ENCODE data around the gene PSMD12.
"Not testable (repeated sequence)": the region's sequence is repeated elsewhere in the genome, so short reads cannot be mapped to it uniquely, and the experiment has no call there.

The PSMD12 gene

DNA sequence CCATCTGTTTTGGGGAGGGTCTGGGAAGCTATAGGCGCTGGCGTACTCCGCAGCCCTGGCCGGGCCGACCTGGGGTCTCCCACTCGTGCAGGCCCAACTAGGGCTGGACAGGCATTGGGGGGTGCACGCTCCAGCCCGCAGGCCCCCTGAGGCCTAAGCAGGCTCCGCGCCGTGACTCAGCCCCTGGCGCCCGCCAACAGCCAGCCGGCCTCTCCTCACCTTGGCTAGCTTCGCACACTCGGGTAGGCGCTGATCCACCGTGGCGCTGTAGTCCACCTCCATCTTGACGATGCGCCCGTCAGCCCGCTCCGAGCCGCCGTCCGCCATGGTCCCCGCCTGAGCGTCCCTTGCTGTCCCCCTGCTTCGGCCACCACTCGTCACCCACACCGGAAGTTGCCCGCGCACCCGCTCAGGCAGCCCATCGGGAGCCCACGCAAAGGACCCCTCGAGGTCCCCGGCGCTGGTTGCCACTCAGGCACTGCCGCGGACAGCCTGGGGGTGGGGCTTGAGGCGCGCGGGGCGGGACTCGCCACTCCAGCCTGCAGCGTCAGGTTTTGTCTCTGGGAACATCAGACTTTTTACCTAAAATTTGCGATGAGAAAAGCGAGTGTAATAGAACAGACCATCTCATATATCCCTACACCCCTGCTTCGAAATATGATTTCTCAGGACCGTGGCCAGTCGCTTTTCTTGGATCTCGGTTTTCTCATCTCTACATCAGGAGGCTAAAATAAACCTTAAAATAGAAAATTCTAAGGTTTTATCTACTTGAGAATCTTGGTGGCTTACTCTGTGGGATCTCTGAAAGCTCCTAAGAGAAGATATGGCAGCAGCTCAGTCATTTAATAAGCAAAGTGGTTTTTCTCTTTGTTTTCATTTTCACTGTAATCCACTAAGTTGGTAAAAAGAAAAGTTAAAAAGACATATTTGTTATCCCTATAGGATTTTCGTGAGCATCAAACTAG, at the start of gene PSMD12:
Gene PSMD12 (minus strand): TSS at position 385 of the 965 bp plus-strand sequence. CDS start 58 bp downstream, at position 327.
- DNase-seq, result peak; percentile 81

DNA sequence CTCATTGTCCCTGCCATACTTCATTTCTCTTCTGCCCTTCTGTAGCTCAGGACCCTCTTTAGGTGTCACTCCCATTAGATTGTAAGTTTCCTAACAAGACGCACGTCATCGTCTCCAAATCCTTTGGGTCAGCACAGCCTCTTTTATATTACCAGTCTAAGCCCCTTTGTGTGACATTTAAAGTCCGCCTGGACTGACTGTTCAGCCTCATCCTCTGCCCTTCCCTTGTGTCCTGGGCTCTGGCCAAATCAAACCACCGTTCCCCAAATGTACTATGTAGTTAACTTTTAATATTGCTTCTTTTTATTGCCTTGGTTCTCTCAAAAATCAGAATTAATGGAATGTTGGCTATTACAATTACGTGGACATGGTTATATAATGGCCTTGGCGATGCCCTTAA, 48.9 kb upstream of the PSMD12 start:
- DNase-seq, result no peak

DNA sequence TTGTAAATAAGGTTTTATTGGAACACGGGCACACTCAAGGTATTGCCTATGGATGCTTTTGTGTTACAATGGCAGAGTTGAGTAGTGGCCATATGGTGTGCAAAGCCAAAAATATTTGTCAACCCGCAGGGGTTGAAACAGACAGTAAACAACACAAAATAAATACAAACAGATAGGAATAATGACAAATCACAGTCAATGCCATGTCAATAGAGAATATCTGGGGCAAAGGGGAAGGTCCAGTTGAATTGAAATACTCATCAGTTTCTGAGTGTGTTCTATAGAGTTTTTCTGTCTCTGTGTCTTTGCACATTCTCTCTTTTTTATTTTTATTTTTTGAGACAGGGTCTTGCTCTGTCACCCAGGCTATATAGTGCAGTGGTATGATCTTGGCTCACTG, 48.2 kb upstream of the PSMD12 start:
- DNase-seq, result no peak

DNA sequence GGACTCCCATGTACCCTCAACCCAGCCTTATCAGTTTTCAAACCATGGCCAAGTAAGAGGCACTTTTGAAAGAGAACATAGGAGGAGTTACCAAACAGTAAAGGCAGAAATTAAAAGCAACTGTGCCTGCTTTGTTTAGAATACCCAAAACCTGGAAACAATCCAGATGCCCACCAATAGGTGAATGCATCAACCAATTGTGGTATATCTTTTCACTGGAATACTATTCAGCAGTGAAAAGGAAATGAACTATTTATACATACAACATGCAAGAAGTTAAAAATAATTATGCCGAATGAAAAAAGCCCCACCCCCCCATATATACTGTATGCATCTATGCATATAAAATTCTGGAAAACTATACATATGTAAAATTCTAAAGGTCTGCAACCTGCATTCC, 47.8 kb upstream of the PSMD12 start:
- no peak for DNase-seq

DNA sequence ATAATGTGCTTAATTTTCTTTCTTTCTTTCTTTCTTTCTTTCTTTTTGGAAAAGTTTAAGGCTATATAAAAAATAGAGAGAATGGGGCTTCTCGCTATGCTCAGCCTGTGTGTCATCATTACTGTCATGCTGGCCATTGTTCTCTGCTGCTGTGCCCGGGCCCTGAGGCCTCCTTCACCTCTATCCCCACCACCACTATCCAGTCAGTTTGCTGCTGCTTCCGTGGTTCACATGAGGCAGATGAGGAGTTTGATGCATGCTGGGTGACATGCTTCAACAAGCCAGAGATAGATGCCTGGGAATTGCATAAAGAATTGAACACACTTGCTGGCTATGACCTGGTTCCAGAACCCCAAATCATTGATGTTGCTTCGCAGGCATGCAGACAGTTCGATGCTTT, 47.0 kb upstream of the PSMD12 start:
- no peak for DNase-seq

DNA sequence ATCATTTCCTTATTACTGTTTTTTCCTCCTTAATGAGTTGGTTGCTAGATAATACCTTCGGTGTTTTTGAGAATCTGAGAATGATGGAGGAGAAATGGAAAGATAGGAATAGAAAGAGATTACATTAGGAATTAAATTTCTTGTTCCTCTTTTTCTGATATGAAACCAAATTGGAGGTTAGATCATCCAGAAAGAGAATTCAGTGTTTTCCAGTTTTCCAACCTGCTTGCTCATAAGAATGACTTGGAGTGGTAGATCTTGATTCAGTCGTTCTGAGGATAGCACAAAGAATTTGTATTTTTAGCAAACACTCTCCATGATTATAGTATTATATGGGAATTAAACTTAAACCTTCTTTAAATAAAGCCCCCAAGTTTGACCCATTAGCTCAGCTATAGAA, 46.6 kb upstream of the PSMD12 start:
- DNase-seq, result no peak

DNA sequence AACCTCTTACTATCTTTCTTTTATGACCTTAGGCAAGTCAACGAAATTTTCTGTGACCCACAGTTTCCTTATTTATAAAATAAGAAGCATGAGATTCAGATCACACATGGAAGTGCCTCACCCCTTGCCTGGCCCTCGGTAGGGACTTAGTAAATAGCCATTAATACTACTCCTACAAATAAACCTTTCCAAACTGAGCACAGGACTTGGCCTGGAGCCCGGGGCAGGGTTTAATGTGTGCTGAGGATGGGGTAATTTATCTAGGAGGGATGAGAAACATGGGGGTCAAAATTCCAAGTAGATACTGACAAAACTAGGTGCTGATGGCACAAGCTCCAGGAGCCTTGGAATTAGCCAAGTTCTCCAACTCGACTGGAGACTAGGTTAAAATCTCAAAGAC, 45.7 kb upstream of the PSMD12 start:
- no peak for DNase-seq

DNA sequence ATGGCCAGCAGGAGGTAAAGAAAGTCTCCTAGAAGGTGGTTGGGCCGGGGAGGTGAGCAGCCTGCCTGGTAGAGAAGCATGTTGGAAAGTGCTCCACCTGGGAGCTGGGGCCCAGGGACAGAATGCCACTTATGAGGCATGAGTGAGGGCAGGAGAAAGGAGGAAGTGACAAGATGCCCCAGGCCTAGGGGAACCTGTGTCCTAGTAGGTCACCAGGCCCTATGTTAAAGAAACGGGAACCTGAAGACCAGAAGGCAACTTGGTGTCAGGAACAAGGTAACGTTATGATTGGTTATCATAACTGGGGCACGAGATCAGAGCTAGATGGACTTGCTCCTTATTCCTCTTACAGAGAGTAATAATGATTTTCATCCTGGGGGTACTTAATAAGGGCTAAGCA, 45.0 kb upstream of the PSMD12 start:
- no peak for DNase-seq

DNA sequence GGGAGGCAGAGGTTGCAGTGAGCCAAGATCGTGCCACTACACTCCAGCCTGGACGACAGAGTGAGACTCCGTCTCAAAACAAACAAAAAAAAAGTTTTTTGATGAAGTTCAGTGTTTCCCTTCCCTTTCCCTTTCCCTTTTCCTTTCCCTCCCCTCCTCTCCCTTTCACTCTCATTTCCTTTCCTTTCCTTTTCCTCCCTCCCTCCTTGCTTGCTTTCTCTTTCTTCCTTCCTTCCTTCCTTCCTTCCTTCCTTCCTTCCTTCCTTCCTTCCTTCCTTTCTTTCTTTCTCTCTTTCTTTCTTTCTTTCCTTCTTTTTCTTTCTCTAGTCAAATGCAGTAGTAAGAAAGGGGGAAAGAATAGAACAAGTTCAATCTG, 42.1 kb upstream of the PSMD12 start:
- not testable (repeated sequence) for DNase-seq

DNA sequence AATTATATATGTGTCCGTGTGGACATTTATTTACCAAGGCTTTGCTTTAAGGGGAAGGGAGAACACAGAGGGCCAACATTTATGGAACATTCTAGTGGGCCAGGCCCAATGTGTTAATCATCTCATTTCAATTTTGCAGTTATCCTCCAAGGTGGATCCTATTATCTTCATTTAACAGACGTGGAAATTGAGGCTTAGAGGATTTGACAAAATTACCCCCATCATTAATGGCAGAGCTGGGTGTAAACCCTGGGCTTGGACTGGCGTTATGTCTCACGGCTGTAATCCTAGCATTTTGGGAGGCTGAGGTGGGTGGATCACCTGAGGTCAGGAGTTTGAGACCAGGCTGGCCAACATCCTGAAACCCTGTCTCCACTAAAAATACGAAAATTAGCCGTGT, 37.1 kb upstream of the PSMD12 start:
- no peak for DNase-seq

DNA sequence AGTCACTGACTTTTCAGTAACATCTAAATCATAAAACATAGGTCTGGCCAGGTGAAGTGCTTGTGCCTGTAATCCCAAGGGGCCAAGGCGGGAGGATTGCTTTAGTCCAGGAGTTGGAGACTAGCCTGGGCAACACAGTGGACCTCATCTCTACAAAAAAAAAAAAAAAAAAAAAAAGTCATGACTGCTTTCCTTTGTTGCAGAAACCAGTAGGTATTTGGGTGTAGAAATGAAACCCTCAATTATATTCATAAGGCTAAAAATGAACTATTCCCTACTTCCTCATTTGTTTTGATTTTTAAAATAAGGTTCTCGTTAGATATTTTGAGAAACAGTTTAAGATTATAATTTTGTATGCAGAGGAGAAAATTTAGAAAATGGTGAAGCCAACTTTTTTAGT, 36.7 kb upstream of the PSMD12 start:
- DNase-seq, result no peak

DNA sequence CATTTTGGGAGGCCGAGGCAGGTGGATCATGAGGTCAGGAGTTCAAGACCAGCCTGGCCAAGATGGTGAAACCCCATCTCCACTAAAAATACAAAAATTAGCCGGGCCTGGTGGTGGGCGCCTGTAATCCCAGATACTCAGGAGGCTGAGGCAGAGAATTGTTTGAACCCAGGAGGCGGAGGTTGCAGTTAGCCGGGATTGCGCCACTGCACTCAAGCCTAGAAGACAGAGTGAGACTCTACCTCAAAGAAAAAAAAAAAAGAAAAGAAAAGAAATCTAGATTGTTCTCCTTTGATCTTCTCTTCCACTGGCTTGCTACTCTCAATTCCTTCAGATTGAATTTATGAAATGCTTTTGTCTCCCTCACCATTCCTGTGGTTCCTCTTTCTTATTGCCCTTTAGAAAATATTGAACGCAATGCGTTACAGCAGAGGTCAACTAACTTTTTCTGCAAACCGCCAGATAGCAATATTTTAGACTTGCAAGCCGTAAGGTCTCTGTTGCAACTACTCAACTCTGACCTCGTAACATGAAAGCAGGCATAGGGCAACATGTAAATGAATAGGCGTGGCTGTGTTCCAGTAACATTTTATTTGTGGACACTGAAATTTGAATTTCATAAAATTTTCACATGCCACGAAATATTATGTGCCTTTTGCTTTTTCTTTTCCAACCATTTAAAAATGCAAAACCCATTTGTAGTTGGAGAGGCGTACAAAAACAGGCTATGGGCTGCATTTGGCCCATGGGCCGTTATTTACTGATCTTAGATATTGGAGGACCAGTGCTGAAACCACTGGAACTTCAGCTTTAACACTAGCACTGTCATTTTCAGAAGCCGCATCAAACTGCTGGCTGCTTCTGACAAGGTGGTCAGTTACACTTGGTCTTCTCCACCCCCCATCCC, 35.5 kb upstream of the PSMD12 start:
- no peak for DNase-seq

DNA sequence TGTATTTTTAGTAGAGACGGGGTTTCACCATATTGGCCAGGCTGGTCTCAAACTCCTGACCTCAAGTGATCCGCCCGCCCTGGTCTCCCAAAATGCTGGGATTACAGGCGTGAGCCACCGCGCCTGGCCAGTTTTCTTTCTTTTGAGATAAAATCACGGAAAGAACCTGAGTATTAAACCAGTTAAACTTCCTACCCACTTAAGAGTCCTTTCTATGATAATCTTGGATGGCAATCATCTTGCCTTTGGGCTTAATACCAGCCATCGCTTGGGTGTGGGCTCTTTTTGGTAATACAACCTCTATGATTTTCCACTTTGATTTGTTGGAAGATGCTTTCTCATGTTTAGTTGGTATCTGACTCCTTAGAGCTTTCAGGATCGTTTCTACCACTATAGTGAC, 34.7 kb upstream of the PSMD12 start:
- no peak for DNase-seq

DNA sequence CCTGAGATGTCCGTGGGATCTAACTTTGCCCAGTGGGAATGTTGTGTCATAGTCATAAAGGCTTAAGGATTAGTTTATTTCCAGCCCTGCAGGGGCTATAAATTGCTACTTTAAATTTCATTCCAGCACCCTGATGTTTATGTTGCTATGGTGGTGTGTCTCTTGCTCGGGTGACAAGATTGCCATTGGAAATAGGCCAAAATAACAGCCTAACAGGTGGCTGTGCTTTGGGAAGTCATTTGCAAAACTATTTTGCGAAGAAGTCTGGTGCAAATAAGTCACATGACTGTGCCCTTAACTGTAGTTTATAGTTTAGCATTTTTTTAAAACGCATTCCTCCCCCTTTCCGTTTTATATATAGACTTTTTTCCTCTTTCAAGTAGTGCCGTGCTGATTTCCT, 33.8 kb upstream of the PSMD12 start:
- DNase-seq, result no peak

DNA sequence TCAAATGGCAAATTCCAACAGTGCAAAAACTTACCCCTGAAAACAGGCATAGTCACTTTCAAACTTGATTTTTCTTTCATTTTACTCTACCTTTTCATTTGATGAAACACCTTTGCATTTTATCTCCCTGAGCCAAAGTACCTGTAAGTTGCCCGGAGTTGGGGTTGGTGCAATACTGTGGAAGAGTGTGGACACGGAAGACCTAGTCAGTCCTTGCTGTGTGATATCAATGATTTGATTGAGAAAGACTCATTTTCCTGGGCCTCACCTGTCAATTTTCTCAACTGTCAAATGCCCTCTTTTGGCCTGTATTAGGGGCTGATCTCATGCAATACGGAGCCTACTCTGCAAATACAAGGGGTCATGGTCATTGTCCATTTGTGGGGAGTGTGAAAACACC, 33.3 kb upstream of the PSMD12 start:
- DNase-seq, result no peak

DNA sequence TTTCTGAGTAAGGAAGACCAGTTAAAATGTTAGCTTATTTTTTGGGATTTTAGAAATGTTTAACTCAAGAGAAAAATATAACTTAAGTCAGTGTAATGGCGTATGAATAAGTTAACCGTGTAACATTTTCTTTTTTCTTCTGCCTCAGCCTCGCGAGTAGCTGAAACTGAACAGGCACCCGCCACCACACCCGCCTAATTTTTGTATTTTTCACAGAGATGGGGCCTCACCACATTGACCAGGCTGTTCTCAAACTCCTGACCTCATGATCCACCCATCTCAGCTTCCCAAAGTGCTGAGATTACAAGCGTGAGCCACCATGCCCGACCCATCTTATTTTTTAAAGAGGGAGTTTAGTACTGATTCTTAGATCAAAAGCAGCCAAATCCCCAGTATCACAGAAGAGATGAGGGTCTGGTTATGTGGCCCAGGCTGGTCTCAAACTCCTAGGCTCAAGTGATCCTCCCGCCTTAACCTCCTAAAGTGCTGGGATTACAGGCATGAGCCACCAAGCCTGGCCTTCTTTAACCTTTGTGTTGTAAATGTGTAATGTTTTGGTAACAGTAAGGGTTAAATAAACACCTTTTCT, 27.5 kb upstream of the PSMD12 start:
- DNase-seq, result no peak

DNA sequence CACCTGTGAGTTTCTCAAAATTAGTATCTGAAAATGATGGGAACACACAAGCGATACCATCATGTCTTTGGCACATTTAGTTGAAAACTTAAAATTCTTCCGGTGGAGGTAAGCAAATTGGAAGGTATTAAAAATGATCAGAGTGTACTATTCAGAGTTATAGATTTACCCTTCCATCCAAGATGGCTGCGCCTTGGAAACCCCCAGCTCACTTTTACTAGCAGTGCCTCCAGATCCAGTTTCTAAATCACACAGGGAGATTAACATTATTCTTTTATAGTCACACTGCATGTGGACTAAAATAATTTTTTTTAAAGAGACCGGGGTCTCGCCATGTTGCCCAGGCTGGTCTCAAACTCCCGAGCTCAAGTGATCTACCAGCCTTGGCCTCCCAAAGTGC, 25.7 kb upstream of the PSMD12 start:
- no peak for DNase-seq

DNA sequence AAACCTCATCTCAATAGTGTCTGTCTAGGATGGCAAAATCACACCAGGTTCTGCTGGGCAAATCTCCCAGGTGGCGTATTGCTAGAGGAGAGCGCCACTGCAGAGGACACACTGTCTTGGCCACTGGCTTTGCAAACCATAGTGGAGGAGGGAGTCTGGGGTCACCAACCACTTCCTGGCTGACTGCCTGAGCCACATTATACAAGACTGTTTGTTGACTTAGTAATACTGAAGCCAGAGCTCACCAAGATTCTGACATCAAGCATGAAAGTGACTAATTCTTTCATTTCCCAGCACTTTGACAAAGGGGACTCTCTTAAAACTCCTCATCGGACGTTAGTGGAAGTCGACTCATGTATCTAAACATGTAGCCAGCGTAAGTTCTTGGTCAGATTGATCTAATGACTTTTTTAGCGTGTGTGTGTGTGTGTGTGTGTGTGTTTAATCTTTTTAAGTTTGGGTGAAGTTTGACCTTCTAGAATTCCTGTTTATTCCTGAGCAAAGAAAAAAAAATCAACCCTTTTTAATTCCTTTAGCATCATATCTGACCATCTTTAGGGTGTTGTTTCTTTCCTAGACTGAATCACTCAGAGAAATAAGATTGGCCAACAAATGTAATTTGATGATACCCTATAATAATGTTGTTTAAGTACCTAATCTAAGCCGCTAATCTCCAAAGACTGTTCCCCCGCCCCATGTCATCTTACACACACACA, 24.4 kb upstream of the PSMD12 start:
- DNase-seq, result peak; percentile 13

DNA sequence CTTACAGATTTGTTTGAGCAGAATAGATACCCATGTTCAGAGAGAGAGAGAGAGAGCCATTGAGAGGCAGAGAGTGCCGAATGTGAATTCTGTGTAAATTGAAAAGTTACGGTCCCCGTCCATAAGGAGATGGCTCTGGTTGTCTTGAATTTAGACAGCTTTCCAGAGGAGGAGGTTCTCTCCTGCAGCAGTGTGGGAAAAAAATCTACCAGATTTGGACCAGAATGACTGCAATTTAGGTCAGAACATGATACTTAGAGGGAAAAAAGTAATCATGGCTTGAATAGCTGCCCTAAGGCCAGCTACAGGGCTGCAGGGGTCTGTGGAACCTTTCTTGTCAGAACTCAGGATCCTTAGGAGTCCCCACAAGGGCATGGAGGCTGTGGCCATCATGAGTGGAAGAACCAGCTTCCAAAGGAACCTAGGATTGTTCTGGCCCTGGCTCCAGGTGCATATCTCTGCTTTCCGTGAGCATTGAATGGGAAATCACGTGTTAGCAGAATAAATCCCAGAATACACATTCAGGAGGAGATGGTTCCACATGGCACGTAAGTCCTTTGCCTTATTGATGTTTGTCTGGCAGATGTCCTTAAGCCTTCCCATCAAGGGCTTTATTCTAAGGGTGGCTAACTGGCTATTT, 23.7 kb upstream of the PSMD12 start:
- no peak for DNase-seq

DNA sequence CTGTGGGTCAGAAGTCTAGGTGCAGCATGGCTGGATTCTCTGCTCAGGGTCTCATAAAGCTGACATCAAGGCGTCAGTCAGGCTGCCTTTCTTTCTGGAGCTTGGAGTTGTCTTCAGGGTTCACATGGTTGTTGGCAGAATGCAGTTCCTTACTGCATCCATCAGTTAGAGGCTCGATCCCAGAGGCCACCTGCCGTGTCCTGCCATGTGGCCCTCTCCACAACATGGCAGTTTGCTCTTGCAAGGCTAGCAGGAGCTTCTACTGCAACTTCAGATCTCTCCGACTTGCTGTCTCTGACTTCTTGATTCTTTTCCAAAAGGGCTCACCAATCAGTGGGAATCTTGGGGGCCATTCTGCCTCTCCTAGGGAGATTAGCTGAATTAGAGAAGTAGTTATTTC, 22.6 kb upstream of the PSMD12 start:
- no peak for DNase-seq

DNA sequence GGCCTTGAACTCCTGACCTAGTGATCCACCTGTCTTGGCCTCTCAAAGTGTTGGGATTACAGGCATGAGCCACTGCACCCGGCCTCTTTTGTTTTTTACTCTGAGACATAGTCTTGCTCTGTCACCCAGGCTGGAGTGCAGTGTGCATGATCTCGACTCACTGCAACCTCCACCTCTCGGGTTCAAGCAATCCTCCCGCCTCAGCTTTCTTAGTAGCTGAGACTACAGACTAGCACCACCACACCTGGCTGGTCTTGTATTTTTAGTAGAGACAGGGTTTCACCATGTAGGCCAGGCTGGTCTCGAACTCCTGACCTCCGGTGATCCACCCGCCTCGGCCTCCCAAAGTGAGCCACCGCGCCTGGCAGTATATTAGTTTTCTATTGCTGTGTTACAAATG, 22.2 kb upstream of the PSMD12 start:
- not testable (repeated sequence) for DNase-seq

DNA sequence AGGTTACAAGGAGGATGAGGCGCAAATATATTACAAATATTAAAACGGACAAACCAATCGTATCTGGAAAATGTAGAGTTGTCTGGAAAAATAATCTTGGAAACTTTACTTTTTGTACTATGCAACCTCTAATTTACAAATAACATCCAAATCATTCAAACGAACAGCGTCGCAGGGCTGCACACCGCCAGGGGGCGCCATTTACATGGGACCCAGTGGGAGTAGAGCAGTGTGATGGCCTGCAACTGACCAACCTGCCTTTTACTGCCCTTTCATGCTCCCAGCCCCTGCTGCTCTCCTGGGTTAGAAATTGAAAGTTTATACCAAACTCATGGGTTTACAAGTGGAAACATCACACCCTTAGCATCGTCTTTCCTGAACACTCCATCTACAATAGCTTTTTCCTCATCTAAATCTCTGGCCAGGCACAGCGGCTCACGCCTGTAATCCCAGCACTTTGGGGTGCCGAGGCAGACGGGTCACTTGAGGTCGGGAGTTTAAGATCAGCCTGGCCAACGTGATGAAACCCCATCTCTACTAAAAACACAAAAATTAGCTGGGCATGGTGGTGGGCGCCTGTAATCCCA, 20.7 kb upstream of the PSMD12 start:
- DNase-seq, result no peak

Measured in NCI-H2081 treated with DMSO at 0.1 percent for 48 hours (cell line).